Activated T-cell treated with anti-CD3 and anti-CD28 coated beads for 48 hours (primary cell): ENCODE data around the gene CFAP57.

Experiments used
- DNase-seq: peaks from one replicate; pipeline ENCODE4 v3.0.0-alpha.2; 2020; ENCODE audit warnings: low read depth

The CFAP57 gene

GRCh38 chr1:43299101-43299500, 127.0 kb downstream of the CFAP57 start:
- no peak for DNase-seq

GRCh38 chr1:43300378-43301094, 128.4 kb downstream of the CFAP57 start, which contains the start of gene TIE1:
TSS of gene TIE1 (plus strand) at chr1:43300982. CDS start at chr1:43301072, 90 bp downstream.
- no peak for DNase-seq

- no peak for DNase-seq
These were observed 130.1 kb downstream of the CFAP57 start for GRCh38 chr1:43302201-43302600.

- no peak for DNase-seq
These were observed 130.8 kb downstream of the CFAP57 start for GRCh38 chr1:43302721-43303470.

GRCh38 chr1:43303471-43304313, 131.6 kb downstream of the CFAP57 start:
- no peak for DNase-seq
